Neuronal stem cell (in vitro differentiated cells): ENCODE data around the gene HLA-DOB. TPM values are rescaled to one million over a fixed set of nuclear protein-coding genes. Genes with fewer than 3 reads are reported as not detected.

ENCODE experiments used
- DNase-seq: peaks from one replicate; pipeline ENCODE4 v3.0.0-alpha.2; 2013; ENCODE audit warnings: low spot score
- H2AFZ ChIP-seq: one replicate; pipeline ENCODE4 v1.6.1; 2013; ENCODE audit warnings: mild to moderate bottlenecking, low read length, inconsistent platforms
- H2AK5ac ChIP-seq: 2 replicates; pipeline ENCODE4 v1.6.1; 2013; ENCODE audit warnings: low read depth, mild to moderate bottlenecking, inconsistent platforms, low read length, moderate library complexity, mixed read lengths
- H2BK120ac ChIP-seq: 2 replicates; pipeline ENCODE4 v1.6.1; 2013; ENCODE audit warnings: low read depth, mild to moderate bottlenecking, inconsistent platforms, low read length, moderate library complexity, mixed read lengths
- H2BK12ac ChIP-seq: one replicate; pipeline ENCODE4 v1.6.1; 2013; ENCODE audit warnings: low read length, inconsistent platforms
- H2BK15ac ChIP-seq: 2 replicates; pipeline ENCODE4 v1.6.1; 2013; ENCODE audit warnings: mild to moderate bottlenecking, low read length, inconsistent platforms, mixed read lengths
- H2BK5ac ChIP-seq: one replicate; pipeline ENCODE4 v1.6.1; 2013; ENCODE audit warnings: inconsistent platforms, mild to moderate bottlenecking, low read length, moderate library complexity
- H3K14ac ChIP-seq: one replicate; pipeline ENCODE4 v1.6.1; 2013; ENCODE audit warnings: low read length, inconsistent platforms
- H3K18ac ChIP-seq: 2 replicates; pipeline ENCODE4 v1.6.1; 2013; ENCODE audit warnings: low read length, inconsistent platforms
- H3K23ac ChIP-seq: 2 replicates; pipeline ENCODE4 v1.6.1; 2013; ENCODE audit warnings: low read depth, mild to moderate bottlenecking, mixed read lengths, low read length, inconsistent platforms; ENCODE audit not compliant: poor library complexity
- H3K27ac ChIP-seq: replicated peaks from 3 replicates; pipeline ENCODE4 v1.5.1; 2013; ENCODE audit warnings: low read length, inconsistent platforms
- H3K27me3 ChIP-seq, 3 experiments: 2 replicates each; pipeline ENCODE4 v1.6.1; 2013; ENCODE audit warnings: low read length in 3 of 3, mild to moderate bottlenecking in 2 of 3, inconsistent platforms in 1 of 3, low read depth in 1 of 3, mixed read lengths in 1 of 3, moderate library complexity in 1 of 3; ENCODE audit not compliant: control insufficient read depth in 3 of 3, insufficient read depth in 3 of 3
- H3K36me3 ChIP-seq, 2 donors: replicated peaks in 1 of 2; 2 replicates each; pipeline ENCODE4 v1.6.1; 2013; ENCODE audit warnings: low read length in 2 of 2; ENCODE audit not compliant: control insufficient read depth in 2 of 2, insufficient read depth in 2 of 2
- H3K4ac ChIP-seq: 2 replicates; pipeline ENCODE4 v1.6.1; 2013; ENCODE audit warnings: inconsistent platforms, mild to moderate bottlenecking, low read length, moderate library complexity
- H3K4me1 ChIP-seq, 2 donors: 1 replicate in 1 of 2; 2 replicates in 1 of 2; pipeline ENCODE4 v1.6.1; 2013; ENCODE audit warnings: low read length in 2 of 2, low read depth in 1 of 2; ENCODE audit not compliant: control insufficient read depth in 2 of 2, insufficient read depth in 1 of 2
- H3K4me2 ChIP-seq: one replicate; pipeline ENCODE4 v1.6.1; 2013; ENCODE audit warnings: mild to moderate bottlenecking, low read length, inconsistent platforms; ENCODE audit not compliant: insufficient read depth, poor library complexity, severe bottlenecking
- H3K4me3 ChIP-seq, 2 donors: 2 replicates each; pipeline ENCODE4 v1.5.1; 2013; ENCODE audit warnings: low read length in 2 of 2, mild to moderate bottlenecking in 2 of 2, inconsistent platforms in 1 of 2, moderate library complexity in 1 of 2
- H3K79me1 ChIP-seq: one replicate; pipeline ENCODE4 v1.6.1; 2013; ENCODE audit warnings: low read depth, mild to moderate bottlenecking, inconsistent platforms, low read length, moderate library complexity
- H3K9ac ChIP-seq: one replicate; pipeline ENCODE4 v1.6.1; 2013; ENCODE audit warnings: mild to moderate bottlenecking, low read depth, low read length, inconsistent platforms; ENCODE audit not compliant: poor library complexity
- H3K9me3 ChIP-seq, 2 donors: replicated peaks in 1 of 2; 2 replicates each; pipeline versions ENCODE3 to v1.6.1; 2013; ENCODE audit warnings: low read length in 2 of 2, mild to moderate bottlenecking in 2 of 2, inconsistent platforms in 1 of 2, low read depth in 1 of 2, mixed read lengths in 1 of 2, moderate library complexity in 1 of 2; ENCODE audit not compliant: control insufficient read depth in 2 of 2, insufficient read depth in 1 of 2
- H4K8ac ChIP-seq: one replicate; pipeline ENCODE4 v1.6.1; 2013; ENCODE audit warnings: low read depth, mild to moderate bottlenecking, inconsistent platforms, low read length, moderate library complexity
- H4K91ac ChIP-seq: one replicate; pipeline ENCODE4 v1.6.1; 2013; ENCODE audit warnings: low read length, low read depth, mild to moderate bottlenecking, inconsistent platforms; ENCODE audit not compliant: poor library complexity
- WGBS, 2 donors: extraction: QIAGEN DNeasy Blood & Tissue Kit; methylation state at CpG; one replicate each; pipeline ENCODE4 v1.1.7; 2013; ENCODE audit warnings: missing lambda C conversion rate in 2 of 2, mixed read lengths in 1 of 2; ENCODE audit not compliant: insufficient read length in 2 of 2, insufficient replicate concordance in 1 of 2; ENCODE audit errors: extremely low coverage in 2 of 2; 5-methylcytosine and 5-hydroxymethylcytosine counted together
- polyA plus RNA-seq, 2 experiments: library from polyadenylated mRNA; stranded (reverse); fragments of 200-250 nt; gene quantifications; one replicate each; pipeline ENCODE4 v1.2.3, GENCODE V29; 2013

HLA-DOB gene
- polyA plus RNA-seq (2013, experiment 1 of 2): 0.04 TPM
- polyA plus RNA-seq (2013, experiment 2 of 2): 0.07 TPM

DNA sequence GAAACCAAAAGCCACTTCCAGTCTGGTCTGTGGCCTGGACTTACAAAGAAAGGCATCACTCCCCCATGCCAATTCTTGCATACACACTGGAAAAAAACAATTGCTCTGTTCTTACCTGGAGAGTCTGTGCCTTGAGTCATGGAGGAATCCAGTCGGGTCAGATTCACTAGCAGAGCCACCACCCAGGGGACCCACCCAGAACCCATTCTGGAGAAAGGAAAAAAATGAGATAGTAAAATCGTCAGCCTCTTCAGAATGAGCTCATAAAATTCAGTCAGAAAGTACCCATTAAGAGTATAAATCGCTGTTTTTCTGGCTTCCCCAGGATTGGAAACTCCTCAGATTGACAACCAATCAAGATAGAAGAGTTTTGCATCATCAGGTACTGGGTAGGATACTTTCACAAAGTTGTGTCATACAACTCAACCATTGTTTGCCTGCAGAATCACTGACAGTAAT, at the start of gene HLA-DOB:
HLA-DOB (minus strand) TSS at position 257 of the 459 bp plus-strand sequence; CDS start at position 206, 51 bp downstream.
- no peaks in the 10 kb centered on the region for H3K36me3 ChIP-seq
- H3K14ac ChIP-seq: no peak within 1 kb of the TSS
- no peaks in the 10 kb centered on the region for H3K9me3 ChIP-seq
- H2BK15ac ChIP-seq: no peak within 1 kb of the TSS
- H3K18ac ChIP-seq: no peak within 1 kb of the TSS
- H4K91ac ChIP-seq: no peak within 1 kb of the TSS
- H3K4me1 ChIP-seq: no peaks in the 10 kb centered on the region
- no peak within 1 kb of the TSS for H3K27ac ChIP-seq
- H3K9ac ChIP-seq: peak within 1 kb of the TSS; percentile 53
- peaks cover 0 to 73% (median 0%) of the 10 kb centered on the region in 3 experiments for H3K27me3 ChIP-seq
- H2AK5ac ChIP-seq: no peak within 1 kb of the TSS
- H2AFZ ChIP-seq: no peak within 1 kb of the TSS
- H3K23ac ChIP-seq: no peak within 1 kb of the TSS
- H3K4ac ChIP-seq: no peak within 1 kb of the TSS
- no peak within 1 kb of the TSS for H3K4me2 ChIP-seq
- no CpG with 5 or more reads among the region's 3 CpGs for WGBS, 2 donors
- H3K79me1 ChIP-seq: no peaks in the 10 kb centered on the region
- H3K4me3 ChIP-seq: no peak within 1 kb of the TSS
- no peak within 1 kb of the TSS for H2BK12ac ChIP-seq
- no peak for DNase-seq
- H2BK5ac ChIP-seq: no peak within 1 kb of the TSS
- no peak within 1 kb of the TSS for H2BK120ac ChIP-seq
- H4K8ac ChIP-seq: no peak within 1 kb of the TSS

- no peak overlapping the region for H2AFZ ChIP-seq
- no peak overlapping the region for H3K4ac ChIP-seq
- no peak overlapping the region for H2BK5ac ChIP-seq
- H3K9me3 ChIP-seq: no peaks in the 10 kb centered on the region
- H3K4me3 ChIP-seq: no peak overlapping the region
- no peak overlapping the region for H3K4me2 ChIP-seq
- no peak overlapping the region for H4K91ac ChIP-seq
- H2BK12ac ChIP-seq: no peak overlapping the region
- no peaks in the 10 kb centered on the region for H3K36me3 ChIP-seq
- no peak overlapping the region for H2BK15ac ChIP-seq
- no peak overlapping the region for H3K23ac ChIP-seq
- no peak overlapping the region for H2BK120ac ChIP-seq
- no peak overlapping the region for H3K9ac ChIP-seq
- H3K79me1 ChIP-seq: no peaks in the 10 kb centered on the region
- H4K8ac ChIP-seq: no peak overlapping the region
- no peak for DNase-seq
- no peak overlapping the region for H2AK5ac ChIP-seq
- H3K4me1 ChIP-seq: no peaks in the 10 kb centered on the region
- peaks cover 0 to 50% (median 2%) of the 10 kb centered on the region in 3 experiments for H3K27me3 ChIP-seq
- no CpG with 5 or more reads among the region's 10 CpGs for WGBS, 2 donors
- no peak overlapping the region for H3K27ac ChIP-seq
- H3K14ac ChIP-seq: no peak overlapping the region
- H3K18ac ChIP-seq: no peak overlapping the region
Observed at GRCh38 chr6:32865724-32866443, 49.1 kb upstream of the HLA-DOB start.

DNA sequence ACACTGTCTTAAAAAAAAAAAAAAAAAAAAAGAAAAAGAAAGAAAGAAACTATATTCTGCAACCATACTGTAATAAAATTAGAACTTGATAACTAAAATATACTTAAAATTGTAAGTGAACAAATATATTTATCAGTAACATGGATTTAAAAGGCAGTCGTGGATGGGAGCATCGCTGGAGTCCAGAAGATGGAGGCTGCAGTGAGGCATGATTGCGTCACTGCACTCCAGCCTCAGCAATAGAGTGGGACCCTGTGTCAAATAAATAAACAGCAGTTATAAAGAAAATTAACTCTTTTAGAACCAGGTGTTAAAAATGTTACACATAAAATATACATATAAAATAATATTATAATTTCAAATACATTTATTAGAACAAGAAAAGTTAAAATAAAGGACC, 45.9 kb upstream of the HLA-DOB start:
- Histone ChIP-seq H2BK12ac (no peak overlapping the region), H3K4me2 (no peak overlapping the region), H3K14ac (no peak overlapping the region), H3K27me3 (peaks cover 0 to 72% (median 0%) of the 10 kb centered on the region in 3 experiments), H3K4me3 (no peak overlapping the region), H3K9ac (no peak overlapping the region), H3K79me1 (no peaks in the 10 kb centered on the region), H3K27ac (no peak overlapping the region), H2BK5ac (no peak overlapping the region), H2AK5ac (no peak overlapping the region), H4K91ac (no peak overlapping the region), H3K18ac (no peak overlapping the region), H3K9me3 (no peaks in the 10 kb centered on the region), H3K36me3 (no peaks in the 10 kb centered on the region), H3K4me1 (no peaks in the 10 kb centered on the region), H2AFZ (no peak overlapping the region), H2BK120ac (no peak overlapping the region), H3K4ac (no peak overlapping the region), H4K8ac (no peak overlapping the region), H2BK15ac (no peak overlapping the region), H3K23ac (no peak overlapping the region)
- WGBS, 2 donors: no CpG with 5 or more reads among the region's 3 CpGs
- no peak for DNase-seq

DNA sequence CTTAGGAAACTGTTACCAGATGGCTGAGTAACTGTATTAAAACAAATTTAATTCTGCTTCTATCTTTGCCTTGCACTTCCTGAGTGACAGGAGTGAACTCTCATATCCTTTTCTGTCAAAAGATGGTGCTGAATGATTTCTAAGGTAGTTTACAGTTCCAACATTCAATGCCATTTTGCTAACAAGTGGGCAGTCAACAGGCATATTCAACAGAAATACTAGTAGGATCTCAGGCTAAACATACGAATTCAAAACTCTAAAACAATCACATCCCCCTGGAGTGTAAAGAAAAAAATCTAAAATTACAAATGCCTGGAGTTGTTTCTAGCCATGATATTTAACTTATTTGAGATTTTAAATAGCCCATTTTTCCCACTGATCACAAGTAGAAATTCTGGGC, 43.9 kb upstream of the HLA-DOB start:
- no peak overlapping the region for H4K8ac ChIP-seq
- H3K4me3 ChIP-seq: no peak overlapping the region
- no peak overlapping the region for H4K91ac ChIP-seq
- H2BK15ac ChIP-seq: no peak overlapping the region
- no peak for DNase-seq
- H3K4me2 ChIP-seq: no peak overlapping the region
- H2AFZ ChIP-seq: no peak overlapping the region
- no peak overlapping the region for H2AK5ac ChIP-seq
- no peak overlapping the region for H2BK12ac ChIP-seq
- no peak overlapping the region for H2BK5ac ChIP-seq
- no peak overlapping the region for H3K4ac ChIP-seq
- no peak overlapping the region for H3K27ac ChIP-seq
- no peak overlapping the region for H3K23ac ChIP-seq
- no peaks in the 10 kb centered on the region for H3K36me3 ChIP-seq
- no peaks in the 10 kb centered on the region for H3K9me3 ChIP-seq
- no peak overlapping the region for H3K9ac ChIP-seq
- peaks cover 0 to 72% (median 5%) of the 10 kb centered on the region in 3 experiments for H3K27me3 ChIP-seq
- H2BK120ac ChIP-seq: no peak overlapping the region
- H3K4me1 ChIP-seq: no peaks in the 10 kb centered on the region
- H3K18ac ChIP-seq: no peak overlapping the region
- WGBS, 2 donors: no CpG with 5 or more reads among the region's 1 CpG
- H3K79me1 ChIP-seq: no peaks in the 10 kb centered on the region
- H3K14ac ChIP-seq: no peak overlapping the region
